Mesothelial cell of epicardium (in vitro differentiated cells): ENCODE results near the gene TDRD15. TPM values are rescaled to one million over a fixed set of nuclear protein-coding genes. Genes with fewer than 3 reads are reported as not detected.
"Not testable (repeated sequence)": the region's sequence is repeated elsewhere in the genome, so short reads cannot be mapped to it uniquely, and the experiment has no call there.

Source experiments
- DNase-seq, 2 experiments: peaks; one replicate each; pipeline ENCODE4 v3.0.0; 2021; ENCODE audit warnings: low spot score in 2 of 2; ENCODE audit not compliant: unreplicated experiment in 2 of 2
- H3K27ac Mint-ChIP-seq: 2 replicates; pipeline ENCODE4 v1.8.0; 2021; ENCODE audit warnings: mixed read lengths
- H3K27me3 Mint-ChIP-seq: 2 replicates; pipeline ENCODE4 v1.8.0; 2021; ENCODE audit warnings: low read depth, mixed read lengths
- H3K36me3 Mint-ChIP-seq: 2 replicates; pipeline ENCODE4 v1.8.0; 2021; ENCODE audit warnings: mixed read lengths
- H3K4me1 Mint-ChIP-seq: 2 replicates; pipeline ENCODE4 v1.8.0; 2021; ENCODE audit warnings: mixed read lengths
- H3K4me3 Mint-ChIP-seq: 2 replicates; pipeline ENCODE4 v1.8.0; 2021; ENCODE audit warnings: mild to moderate bottlenecking, moderate library complexity, mixed read lengths
- H3K9me3 Mint-ChIP-seq: 2 replicates; pipeline ENCODE4 v1.8.0; 2021; ENCODE audit warnings: mixed read lengths
- CTCF ChIP-seq: fragments of 200-600 bp; sonication (generic); IDR thresholded peaks from one replicate; pipeline ENCODE4 v1.5.0; 2021; ENCODE audit warnings: antibody characterized with exemption; ENCODE audit not compliant: unreplicated experiment
- total RNA-seq: library from RNA; stranded (reverse); gene quantifications from 3 replicates; pipeline ENCODE4 v1.2.1, GENCODE V29; 2021

TDRD15 gene
- total RNA-seq, 1 donor from 2014 or later = not detected

GRCh38 chr2:21095178-21095577 is 28.6 kb upstream of the TDRD15 start:
- DNase-seq = no peak
- no peaks in the 10 kb centered on the region for H3K36me3 Mint-ChIP-seq
- no peak overlapping the region for H3K4me3 Mint-ChIP-seq
- no peak overlapping the region for H3K27ac Mint-ChIP-seq
- H3K27me3 Mint-ChIP-seq = peaks cover 30% of the 10 kb centered on the region
- TF ChIP-seq CTCF = no peak
- H3K9me3 Mint-ChIP-seq = no peaks in the 10 kb centered on the region
- no peaks in the 10 kb centered on the region for H3K4me1 Mint-ChIP-seq

- no peak overlapping the region for H3K27ac Mint-ChIP-seq
- TF ChIP-seq CTCF = no peak
- peaks cover 32% of the 10 kb centered on the region for H3K27me3 Mint-ChIP-seq
- H3K4me1 Mint-ChIP-seq = no peaks in the 10 kb centered on the region
- no peak for DNase-seq
- H3K36me3 Mint-ChIP-seq = no peaks in the 10 kb centered on the region
- no peak overlapping the region for H3K4me3 Mint-ChIP-seq
- no peaks in the 10 kb centered on the region for H3K9me3 Mint-ChIP-seq
These were observed 28.1 kb upstream of the TDRD15 start for GRCh38 chr2:21095714-21096113.

GRCh38 chr2:21096458-21096857 is 27.3 kb upstream of the TDRD15 start:
- Mint-ChIP-seq H3K4me1 (no peaks in the 10 kb centered on the region), H3K27ac (no peak overlapping the region), H3K4me3 (no peak overlapping the region), H3K36me3 (no peaks in the 10 kb centered on the region), H3K27me3 (peaks cover 34% of the 10 kb centered on the region), H3K9me3 (no peaks in the 10 kb centered on the region)
- TF ChIP-seq CTCF = no peak
- no peak for DNase-seq

- Mint-ChIP-seq H3K4me1 (no peaks in the 10 kb centered on the region), H3K36me3 (no peaks in the 10 kb centered on the region), H3K27me3 (peaks cover 37% of the 10 kb centered on the region), H3K4me3 (no peak overlapping the region), H3K27ac (no peak overlapping the region), H3K9me3 (no peaks in the 10 kb centered on the region)
- TF ChIP-seq CTCF = no peak
- no peak for DNase-seq
These were observed 26.4 kb upstream of the TDRD15 start for GRCh38 chr2:21097331-21097730.

GRCh38 chr2:21098294-21098693 is 25.5 kb upstream of the TDRD15 start:
- no peaks in the 10 kb centered on the region for H3K4me1 Mint-ChIP-seq
- H3K27ac Mint-ChIP-seq = no peak overlapping the region
- no peaks in the 10 kb centered on the region for H3K9me3 Mint-ChIP-seq
- H3K36me3 Mint-ChIP-seq = no peaks in the 10 kb centered on the region
- no peak for TF ChIP-seq CTCF
- no peak for DNase-seq
- H3K4me3 Mint-ChIP-seq = no peak overlapping the region
- peaks cover 39% of the 10 kb centered on the region for H3K27me3 Mint-ChIP-seq

GRCh38 chr2:21099281-21099907 is 24.4 kb upstream of the TDRD15 start:
- Mint-ChIP-seq H3K4me3 (no peak overlapping the region), H3K27me3 (peaks cover 36% of the 10 kb centered on the region), H3K9me3 (no peaks in the 10 kb centered on the region), H3K4me1 (no peaks in the 10 kb centered on the region), H3K27ac (no peak overlapping the region), H3K36me3 (no peaks in the 10 kb centered on the region)
- no peak for TF ChIP-seq CTCF
- no peak for DNase-seq

- H3K27ac Mint-ChIP-seq, DNase-seq, H3K36me3 Mint-ChIP-seq, H3K4me3 Mint-ChIP-seq, H3K4me1 Mint-ChIP-seq, H3K9me3 Mint-ChIP-seq: not testable (repeated sequence)
- H3K27me3 Mint-ChIP-seq = peaks cover 31% of the 10 kb centered on the region
These were observed 22.1 kb upstream of the TDRD15 start for GRCh38 chr2:21101514-21102155.
